BJ (cell line): ENCODE results near the gene ARHGEF4. TPM values are rescaled to one million over a fixed set of nuclear protein-coding genes. Genes with fewer than 3 reads are reported as not detected.

Experiments used
- CTCF ChIA-PET: fragments of 350-600 bp; formaldehyde crosslinking; extraction: SDS; loops from one replicate; lab custom pipeline; 2021; ENCODE audit warnings: antibody characterized with exemption, inconsistent platforms; lab: Yijun Ruan, JAX
- POLR2A ChIA-PET: fragments of 300-600 bp; sonication (Branson Sonifier 250); formaldehyde crosslinking; extraction: SDS; loops from one replicate; lab custom pipeline; 2021; ENCODE audit warnings: antibody characterized with exemption; lab: Charles Lee
- DNase-seq: peaks from one replicate; pipeline ENCODE4 v3.0.0-alpha.2; 2011; ENCODE audit warnings: low read depth
- H3K27me3 ChIP-seq: 2 replicates; pipeline ENCODE4 v1.6.0; 2011; ENCODE audit warnings: low read length; ENCODE audit not compliant: control insufficient read depth, insufficient read depth
- H3K36me3 ChIP-seq: 2 replicates; pipeline ENCODE4 v1.5.1; 2011; ENCODE audit warnings: low read length; ENCODE audit not compliant: control insufficient read depth, insufficient read depth
- H3K4me3 ChIP-seq: 2 replicates; pipeline ENCODE4 v1.5.1; 2011; ENCODE audit warnings: low read depth, mild to moderate bottlenecking, control low read depth, low read length
- CTCF ChIP-seq: IDR thresholded peaks from 2 replicates; pipeline ENCODE4 v1.5.1; 2011; ENCODE audit warnings: low read depth, mild to moderate bottlenecking, control low read depth, inconsistent platforms, low read length, moderate library complexity; ENCODE audit not compliant: insufficient read depth
- polyA plus RNA-seq: library from polyadenylated mRNA; depleted of rRNA; stranded (reverse); fragments of >200 nt; gene quantifications from 2 replicates; pipeline ENCODE4 v1.2.3, GENCODE V29; 2011

Gene ARHGEF4
- polyA plus RNA-seq, 1 experiment: 15.1 TPM

GRCh38 chr2:131055169-131056065, 218.7 kb downstream of the ARHGEF4 start:
- TF ChIP-seq CTCF: no peak
- H3K27me3 ChIP-seq: no peaks in the 10 kb centered on the region
- peaks cover 31% of the 10 kb centered on the region for H3K36me3 ChIP-seq
- DNase-seq: peak; percentile 83
- ChIA-PET POLR2A (no interaction called here), CTCF (no interaction called here)
- no peak overlapping the region for H3K4me3 ChIP-seq

GRCh38 chr2:131056204-131056931, 219.7 kb downstream of the ARHGEF4 start:
- Histone ChIP-seq H3K36me3 (peaks cover 26% of the 10 kb centered on the region), H3K4me3 (no peak overlapping the region), H3K27me3 (no peaks in the 10 kb centered on the region)
- DNase-seq: no peak
- TF ChIP-seq CTCF: no peak
- ChIA-PET CTCF (no interaction called here), POLR2A (no interaction called here)

- TF ChIP-seq CTCF: no peak
- DNase-seq: no peak
- ChIA-PET POLR2A (no interaction called here), CTCF (no interaction called here)
- peaks cover 25% of the 10 kb centered on the region for H3K36me3 ChIP-seq
- H3K27me3 ChIP-seq: no peaks in the 10 kb centered on the region
- no peak overlapping the region for H3K4me3 ChIP-seq
Measured at GRCh38 chr2:131056932-131057287, 220.2 kb downstream of the ARHGEF4 start.

GRCh38 chr2:131058214-131058843, 221.6 kb downstream of the ARHGEF4 start:
- POLR2A ChIA-PET: no interaction called here
- TF ChIP-seq CTCF: no peak
- DNase-seq: no peak
- Histone ChIP-seq H3K4me3 (no peak overlapping the region), H3K36me3 (peaks cover 18% of the 10 kb centered on the region), H3K27me3 (no peaks in the 10 kb centered on the region)
- CTCF ChIA-PET: interaction anchor here (0.9 to 1.5 kb wide), 2 partner anchors 13 to 57 kb away, joined by 3 to 4 read pairs; no protein-coding TSS in a partner anchor

- DNase-seq: no peak
- CTCF ChIA-PET: interaction anchor here (1.5 kb wide), 1 partner anchor 12 kb away, joined by 3 read pairs; no protein-coding TSS in a partner anchor
- H3K4me3 ChIP-seq: no peak overlapping the region
- TF ChIP-seq CTCF: no peak
- POLR2A ChIA-PET: no interaction called here
- peaks cover 15% of the 10 kb centered on the region for H3K36me3 ChIP-seq
- H3K27me3 ChIP-seq: no peaks in the 10 kb centered on the region
Measured at GRCh38 chr2:131058920-131059319, 222.2 kb downstream of the ARHGEF4 start.
